Esophagus muscularis mucosa (tissue), 4 donors: Measurements from ENCODE around the gene C3orf33. TPM values are rescaled to one million over a fixed set of nuclear protein-coding genes. Genes with fewer than 3 reads are reported as not detected.
"Not testable (repeated sequence)": the region's sequence is repeated elsewhere in the genome, so short reads cannot be mapped to it uniquely, and the experiment has no call there.

Experiments
- DNase-seq: peaks from one replicate; pipeline ENCODE4 v3.0.0-alpha.2; 2017; ENCODE audit errors: extremely low spot score
- H3K27ac ChIP-seq, 4 donors: fragments of 200-600 bp; sonication (generic); replicated peaks in 1 of 4; 1 replicate in 3 of 4; 2 replicates in 1 of 4; pipeline ENCODE4 v1.5.1; 2016 to 2019; ENCODE audit warnings: mild to moderate bottlenecking in 1 of 4
- H3K27me3 ChIP-seq, 4 donors: fragments of 200-600 bp; sonication (generic); one replicate each; pipeline versions ENCODE4 v1.5.1 to v1.6.0; 2016 to 2019
- H3K36me3 ChIP-seq, 4 donors: fragments of 200-600 bp; sonication (generic); one replicate each; pipeline ENCODE4 v1.5.1; 2016 to 2019
- H3K4me1 ChIP-seq, 4 donors: fragments of 200-600 bp; sonication (generic); one replicate each; pipeline ENCODE4 v1.5.1; 2016 to 2019
- H3K4me3 ChIP-seq, 4 donors: fragments of 200-600 bp; sonication (generic); 1 replicate in 2 of 4; 2 replicates in 2 of 4; pipeline ENCODE4 v1.5.1; 2016 to 2019; ENCODE audit warnings: mild to moderate bottlenecking in 4 of 4, moderate library complexity in 1 of 4
- H3K9me3 ChIP-seq, 4 donors: fragments of 200-600 bp; sonication (generic); 1 replicate in 3 of 4; 2 replicates in 1 of 4; pipeline ENCODE4 v1.5.1; 2016 to 2019
- EP300 ChIP-seq: sonication (generic); formaldehyde crosslinking; IDR thresholded peaks from one replicate; pipeline ENCODE4 v1.6.1; 2017; ENCODE audit warnings: antibody characterized with exemption
- POLR2A ChIP-seq: fragments of 450-650 bp; IDR thresholded peaks from one replicate; pipeline ENCODE4 v1.6.1; 2017; ENCODE audit warnings: antibody characterized with exemption, moderate library complexity, mild to moderate bottlenecking, low read depth
- POLR2AphosphoS5 ChIP-seq, 2 donors: sonication (generic); formaldehyde crosslinking; IDR thresholded peaks; one replicate each; pipeline ENCODE4 v1.6.1; 2017; ENCODE audit warnings: antibody characterized with exemption in 2 of 2
- WGBS: methylation state at CpG from one replicate; pipeline ENCODE4 v1.1.5; 2018; 5-methylcytosine and 5-hydroxymethylcytosine counted together
- intact Hi-C: fragments of 100-400 bp; cut with DNase I; formaldehyde crosslinking; loops from one replicate; pipeline ENCODE4 v1.15.1; 2023
- total RNA-seq, 4 donors: library from RNA; depleted of rRNA; stranded (reverse); fragments of >200 nt; gene quantifications; one replicate each; pipeline versions ENCODE4 v1.1.0 to v1.2.1, GENCODE V29; 2016
- TF ChIP-seq, protein P1 (sequence below), 3 experiments: fragments of 200-600 bp in 2 of 3; fragments of 450-650 bp in 1 of 3; sonication (generic) in 2 of 3; IDR thresholded peaks; one replicate each; pipeline ENCODE4 v1.5.1; 2017 to 2019; ENCODE audit warnings: antibody characterized with exemption in 3 of 3, mild to moderate bottlenecking in 2 of 3, moderate library complexity in 1 of 3

Gene C3orf33
- total RNA-seq, 4 donors from 2014 or later = 2.8 to 3.7 (median 3.1) TPM

DNA sequence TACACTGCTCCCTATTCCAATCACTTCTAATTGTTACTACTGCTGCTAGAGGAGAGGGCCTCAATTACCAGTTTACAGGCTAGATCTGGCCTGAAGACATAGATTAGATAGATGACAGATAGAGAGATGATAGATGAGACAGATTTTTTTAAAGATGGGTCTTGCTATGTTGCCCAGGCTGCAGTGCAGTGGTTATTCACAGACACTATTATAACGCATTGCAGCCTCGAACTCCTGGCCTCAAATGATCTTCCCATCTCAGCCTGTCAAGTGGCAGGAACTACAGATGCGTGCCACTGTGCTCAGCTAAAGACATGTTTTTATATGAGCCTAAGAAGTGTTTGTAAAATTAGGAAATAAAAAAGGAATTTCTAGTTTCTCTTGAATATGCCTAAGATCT lies 41.9 kb upstream of the C3orf33 start:
- Histone ChIP-seq H3K4me1 (peaks cover 51 to 78% (median 71%) of the 10 kb centered on the region in 4 donors), H3K27ac (no peak overlapping the region), H3K4me3 (no peak overlapping the region), H3K36me3 (peaks cover 0 to 7% (median 0%) of the 10 kb centered on the region in 4 donors), H3K9me3 (no peaks in the 10 kb centered on the region), H3K27me3 (no peaks in the 10 kb centered on the region)
- TF ChIP-seq EP300 = no peak
- TF ChIP-seq POLR2A = no peak
- DNase-seq = no peak
- WGBS = 98% methylated on average over 3 of the region's 3 CpGs
- intact Hi-C loops = no loop called here

DNA sequence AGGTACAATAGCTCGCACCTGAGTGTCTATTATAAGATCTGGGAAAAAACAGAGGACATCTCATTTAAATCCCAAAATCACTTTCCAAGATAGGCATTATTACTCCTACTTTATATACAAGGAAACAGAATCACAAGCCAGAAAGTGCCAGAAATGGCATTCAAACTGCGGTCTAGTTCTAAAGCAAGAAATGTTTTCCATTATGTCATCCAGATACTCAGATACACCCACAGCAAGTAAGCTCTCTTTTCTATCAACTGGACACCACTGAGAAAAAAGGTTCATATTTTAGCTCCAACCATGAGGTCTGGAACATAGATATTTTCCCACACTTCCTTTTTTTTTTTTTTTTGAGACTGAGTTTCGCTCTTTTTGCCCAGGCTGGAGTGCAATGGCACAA lies 40.0 kb upstream of the C3orf33 start:
- peaks cover 32 to 59% (median 52%) of the 10 kb centered on the region in 4 donors for H3K4me1 ChIP-seq

DNA sequence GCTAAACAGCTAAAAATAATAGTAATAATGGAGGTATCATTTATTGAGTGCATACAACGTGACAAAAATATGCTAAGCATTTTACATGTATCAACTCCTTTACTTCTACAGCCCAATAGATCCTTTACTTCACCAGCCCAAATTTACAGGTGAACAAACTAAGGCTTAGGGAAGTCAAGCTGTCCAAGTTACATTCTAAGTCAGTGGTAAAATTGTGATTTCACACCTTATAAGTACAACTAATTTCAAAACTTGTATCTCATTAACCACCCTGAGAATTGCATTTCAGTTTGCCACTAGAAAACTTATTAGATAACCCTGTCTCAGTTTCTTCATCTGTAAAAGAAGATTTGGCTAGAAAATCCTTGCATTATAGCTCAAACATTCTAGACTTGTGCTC lies 37.5 kb upstream of the C3orf33 start:
- no peaks in the 10 kb centered on the region for H3K9me3 ChIP-seq
- H3K4me3 ChIP-seq = no peak overlapping the region
- H3K4me1 ChIP-seq = peaks cover 13 to 33% (median 27%) of the 10 kb centered on the region in 4 donors
- peaks cover 0 to 6% (median 2%) of the 10 kb centered on the region in 4 donors for H3K36me3 ChIP-seq
- TF ChIP-seq, protein P1, sequence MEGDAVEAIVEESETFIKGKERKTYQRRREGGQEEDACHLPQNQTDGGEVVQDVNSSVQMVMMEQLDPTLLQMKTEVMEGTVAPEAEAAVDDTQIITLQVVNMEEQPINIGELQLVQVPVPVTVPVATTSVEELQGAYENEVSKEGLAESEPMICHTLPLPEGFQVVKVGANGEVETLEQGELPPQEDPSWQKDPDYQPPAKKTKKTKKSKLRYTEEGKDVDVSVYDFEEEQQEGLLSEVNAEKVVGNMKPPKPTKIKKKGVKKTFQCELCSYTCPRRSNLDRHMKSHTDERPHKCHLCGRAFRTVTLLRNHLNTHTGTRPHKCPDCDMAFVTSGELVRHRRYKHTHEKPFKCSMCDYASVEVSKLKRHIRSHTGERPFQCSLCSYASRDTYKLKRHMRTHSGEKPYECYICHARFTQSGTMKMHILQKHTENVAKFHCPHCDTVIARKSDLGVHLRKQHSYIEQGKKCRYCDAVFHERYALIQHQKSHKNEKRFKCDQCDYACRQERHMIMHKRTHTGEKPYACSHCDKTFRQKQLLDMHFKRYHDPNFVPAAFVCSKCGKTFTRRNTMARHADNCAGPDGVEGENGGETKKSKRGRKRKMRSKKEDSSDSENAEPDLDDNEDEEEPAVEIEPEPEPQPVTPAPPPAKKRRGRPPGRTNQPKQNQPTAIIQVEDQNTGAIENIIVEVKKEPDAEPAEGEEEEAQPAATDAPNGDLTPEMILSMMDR (IDR thresholded peaks at IDR 0.05) = no peak
- TF ChIP-seq POLR2A (no peak), POLR2AphosphoS5 (IDR thresholded peaks at IDR 0.05) (no peak), EP300 (no peak)
- H3K27me3 ChIP-seq = no peaks in the 10 kb centered on the region
- H3K27ac ChIP-seq = no peak overlapping the region
- intact Hi-C loops = no loop called here
- WGBS = 59% methylated on average over 1 of the region's 1 CpG
- no peak for DNase-seq

More for the DNA sequence above, 40.0 kb upstream of the C3orf33 start:
- TF ChIP-seq POLR2A (no peak), EP300 (no peak)
- intact Hi-C loops = no loop called here
- H3K9me3 ChIP-seq = no peaks in the 10 kb centered on the region
- H3K27me3 ChIP-seq = no peaks in the 10 kb centered on the region
- H3K4me3 ChIP-seq = no peak overlapping the region
- no peak overlapping the region for H3K27ac ChIP-seq
- 86% methylated on average over 3 of the region's 3 CpGs for WGBS
- H3K36me3 ChIP-seq = peaks cover 0 to 7% (median 0%) of the 10 kb centered on the region in 4 donors
- no peak for DNase-seq

GRCh38 chr3:155835341-155836071 lies 29.4 kb upstream of the C3orf33 start:
- no peak for DNase-seq
- no peak overlapping the region for H3K27ac ChIP-seq
- H3K4me3 ChIP-seq = no peak overlapping the region
- 76% methylated on average over 7 of the region's 9 CpGs for WGBS
- TF ChIP-seq EP300 = no peak
- TF ChIP-seq POLR2A = no peak
- TF ChIP-seq, protein P1 (IDR thresholded peaks at IDR 0.05) = no peak
- no peak for TF ChIP-seq POLR2AphosphoS5 (IDR thresholded peaks at IDR 0.05)
- intact Hi-C loops = no loop called here
- no peaks in the 10 kb centered on the region for H3K9me3 ChIP-seq
- no peaks in the 10 kb centered on the region for H3K4me1 ChIP-seq
- H3K36me3 ChIP-seq = peaks cover 0 to 20% (median 15%) of the 10 kb centered on the region in 4 donors
- H3K27me3 ChIP-seq = no peaks in the 10 kb centered on the region

GRCh38 chr3:155828490-155829098 lies 22.5 kb upstream of the C3orf33 start:
- intact Hi-C loops, H3K27me3 ChIP-seq, H3K27ac ChIP-seq, H3K4me1 ChIP-seq, H3K9me3 ChIP-seq, DNase-seq, H3K4me3 ChIP-seq: not testable (repeated sequence)
- 97% methylated on average over 13 of the region's 13 CpGs for WGBS
- H3K36me3 ChIP-seq = peaks cover 3 to 50% (median 30%) of the 10 kb centered on the region in 4 donors

DNA sequence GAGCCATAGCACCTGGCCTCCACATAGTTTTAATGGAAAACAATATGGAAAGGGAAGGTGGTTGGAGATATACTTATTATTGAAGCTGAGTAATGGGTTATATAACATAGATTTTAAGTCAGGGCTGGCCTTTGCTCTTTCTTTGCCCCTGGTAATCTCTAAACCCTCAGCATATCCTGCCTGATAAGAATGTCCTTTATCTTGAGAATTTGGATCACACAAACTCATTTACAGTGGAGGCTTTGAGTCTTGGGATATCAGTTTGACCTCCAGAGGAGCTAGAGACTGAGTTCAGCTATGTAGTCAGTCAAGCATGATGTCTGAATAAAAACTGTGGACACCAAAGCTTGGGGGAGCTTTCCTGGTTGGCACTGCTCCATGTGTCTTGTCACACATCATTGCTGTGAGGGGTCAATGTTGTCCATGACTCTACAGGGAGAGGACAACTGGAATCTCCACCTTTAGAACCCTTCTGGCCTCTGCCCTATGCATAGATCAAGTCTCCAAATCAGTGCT lies 9.0 kb upstream of the C3orf33 start:
- Histone ChIP-seq H3K27ac (no peak overlapping the region), H3K27me3 (no peaks in the 10 kb centered on the region), H3K4me1 (no peaks in the 10 kb centered on the region), H3K36me3 (no peaks in the 10 kb centered on the region), H3K4me3 (no peak overlapping the region), H3K9me3 (no peaks in the 10 kb centered on the region)
- intact Hi-C loops = no loop called here
- TF ChIP-seq POLR2AphosphoS5 (IDR thresholded peaks at IDR 0.05) (no peak), POLR2A (no peak), EP300 (no peak)
- TF ChIP-seq, protein P1 (IDR thresholded peaks at IDR 0.05) = no peak
- DNase-seq = no peak

GRCh38 chr3:155813224-155813623 lies 7.1 kb upstream of the C3orf33 start:
- DNase-seq, H3K27ac ChIP-seq, intact Hi-C loops, H3K4me1 ChIP-seq, H3K9me3 ChIP-seq, H3K36me3 ChIP-seq, H3K27me3 ChIP-seq, H3K4me3 ChIP-seq: not testable (repeated sequence)
